Endothelial cell of umbilical vein (primary cell): Measurements from ENCODE around the gene SLC24A3. TPM values are rescaled to one million over a fixed set of nuclear protein-coding genes. Genes with fewer than 3 reads are reported as not detected.

ENCODE experiments used
- BruUV-seq: library from RNA; stranded (reverse); fragments of 400-500 nt; replicated peaks from 2 replicates; lab custom pipeline; 2021; lab: Mats Ljungman, UMichigan
- CTCF ChIA-PET: fragments of 300-600, 350-600 bp; sonication (Branson Sonifier 250); formaldehyde crosslinking; loops from one replicate; lab custom pipeline; 2021; ENCODE audit warnings: antibody characterized with exemption, inconsistent platforms; lab: Charles Lee
- POLR2A ChIA-PET: fragments of 300-600, 350-600 bp; sonication (Branson Sonifier 250); formaldehyde crosslinking; loops from one replicate; lab custom pipeline; 2021; ENCODE audit warnings: antibody characterized with exemption, inconsistent platforms; lab: Charles Lee
- DNase-seq: peaks from one replicate; pipeline ENCODE4 v3.0.0-alpha.2; 2011; ENCODE audit warnings: low read depth, low spot score
- FAIRE-seq: peaks from 2 replicates; lab custom pipeline; 2011; peaks lifted over from hg19 to GRCh38; lab: Jason Lieb, UNC
- H2AFZ ChIP-seq: 2 replicates; pipeline ENCODE4 v1.6.0; 2012; ENCODE audit warnings: low read depth, low read length, control low read depth, inconsistent platforms
- H3K27ac ChIP-seq: 2 replicates; pipeline ENCODE4 v1.5.1; 2011; ENCODE audit warnings: low read depth, mild to moderate bottlenecking, control low read depth, low read length, moderate library complexity; ENCODE audit not compliant: insufficient read depth
- H3K27me3 ChIP-seq, 2 experiments: 2 replicates each; pipeline versions ENCODE4 v1.6.0 to v1.6.1; 2011; ENCODE audit warnings: low read length in 2 of 2, mixed read lengths in 1 of 2; ENCODE audit not compliant: control insufficient read depth in 2 of 2, insufficient read depth in 2 of 2
- H3K36me3 ChIP-seq, 2 experiments: 2 replicates in 1 of 2; 3 replicates in 1 of 2; pipeline ENCODE4 v1.5.1; 2011; ENCODE audit warnings: low read length in 2 of 2, mild to moderate bottlenecking in 1 of 2, moderate library complexity in 1 of 2; ENCODE audit not compliant: control insufficient read depth in 2 of 2, insufficient read depth in 2 of 2; ENCODE audit errors: extremely low read depth in 1 of 2
- H3K4me1 ChIP-seq: 3 replicates; pipeline ENCODE4 v1.5.1; 2011; ENCODE audit warnings: mild to moderate bottlenecking, low read length; ENCODE audit not compliant: control insufficient read depth, insufficient read depth; ENCODE audit errors: extremely low read depth
- H3K4me2 ChIP-seq: 2 replicates; pipeline ENCODE4 v1.6.1; 2011; ENCODE audit warnings: low read length, control low read depth, mixed read lengths; ENCODE audit not compliant: insufficient read depth
- H3K4me3 ChIP-seq, 3 experiments: fragments of 200-600 bp in 1 of 3; sonication (generic), shearing (Covaris generic) in 1 of 3; replicated peaks in 1 of 3; 2 replicates each; pipeline ENCODE4 v1.5.1; 2011 to 2016; ENCODE audit warnings: control low read depth in 3 of 3, low read length in 3 of 3, mild to moderate bottlenecking in 2 of 3, inconsistent platforms in 1 of 3, low read depth in 1 of 3, moderate library complexity in 1 of 3; ENCODE audit not compliant: insufficient read depth in 1 of 3
- H3K79me2 ChIP-seq: 2 replicates; pipeline ENCODE4 v1.6.0; 2012; ENCODE audit warnings: low read length, inconsistent platforms; ENCODE audit not compliant: control insufficient read depth, insufficient read depth
- H3K9ac ChIP-seq: replicated peaks from 2 replicates; pipeline ENCODE3; 2011; ENCODE audit warnings: low read length, control low read depth; ENCODE audit not compliant: insufficient read depth; ENCODE audit errors: extremely low read depth
- H3K9me1 ChIP-seq: replicated peaks from 3 replicates; pipeline ENCODE4 v1.6.0; 2011; ENCODE audit warnings: mild to moderate bottlenecking, low read length; ENCODE audit not compliant: control insufficient read depth, insufficient read depth; ENCODE audit errors: extremely low read depth
- H3K9me3 ChIP-seq: replicated peaks from 2 replicates; pipeline ENCODE4 v1.5.1; 2012; ENCODE audit warnings: low read length, inconsistent platforms; ENCODE audit not compliant: control insufficient read depth, insufficient read depth
- H4K20me1 ChIP-seq: replicated peaks from 2 replicates; pipeline ENCODE3; 2011; ENCODE audit warnings: mild to moderate bottlenecking, low read length; ENCODE audit not compliant: control insufficient read depth, insufficient read depth; ENCODE audit errors: extremely low read depth
- CTCF ChIP-seq, 2 donors: IDR thresholded peaks; 1 replicate in 1 of 2; 2 replicates in 1 of 2; pipeline ENCODE4 v1.5.1; 2011; ENCODE audit warnings: low read length in 2 of 2, mild to moderate bottlenecking in 2 of 2, moderate library complexity in 2 of 2, control low read depth in 1 of 2, inconsistent platforms in 1 of 2, low read depth in 1 of 2; ENCODE audit not compliant: insufficient read depth in 1 of 2; ENCODE audit errors: extremely low read depth in 1 of 2
- EZH2 ChIP-seq: IDR thresholded peaks from 2 replicates; pipeline ENCODE4 v1.6.1; 2012; ENCODE audit warnings: borderline replicate concordance, low read depth, mild to moderate bottlenecking, moderate library complexity, low read length, inconsistent platforms; ENCODE audit not compliant: severe bottlenecking
- FOS ChIP-seq: IDR thresholded peaks from 2 replicates; pipeline ENCODE4 v1.6.1; 2011; ENCODE audit warnings: mild to moderate bottlenecking, low read length, moderate library complexity, borderline replicate concordance; ENCODE audit not compliant: insufficient read depth
- GATA2 ChIP-seq: IDR thresholded peaks from 2 replicates; pipeline ENCODE4 v1.7.0; 2011; ENCODE audit warnings: low read depth, mild to moderate bottlenecking, moderate library complexity, mixed read lengths, low read length; ENCODE audit not compliant: insufficient read length, insufficient read depth
- JUN ChIP-seq: IDR thresholded peaks from 2 replicates; pipeline ENCODE4 v1.6.1; 2011; ENCODE audit warnings: borderline replicate concordance, low read depth; ENCODE audit not compliant: insufficient read length, insufficient read depth
- MYC ChIP-seq: IDR thresholded peaks from one replicate; pipeline ENCODE4 v1.6.1; 2011; ENCODE audit warnings: mild to moderate bottlenecking, low read depth, low read length
- POLR2A ChIP-seq: IDR thresholded peaks from 2 replicates; pipeline ENCODE4 v1.6.1; 2012; ENCODE audit warnings: low read depth, mild to moderate bottlenecking, control low read depth, low read length
- POLR2AphosphoS5 ChIP-seq: IDR thresholded peaks from 2 replicates; pipeline ENCODE4 v1.6.1; 2012; ENCODE audit warnings: low read depth, mild to moderate bottlenecking, control low read depth, low read length, moderate library complexity; ENCODE audit not compliant: insufficient read depth
- dilution Hi-C: fragments of 300-500 bp; cut with MboI; formaldehyde crosslinking; loops from one replicate; pipeline ENCODE4 v1.15.0; 2019; ENCODE audit warnings: low sequenced_read_pairs; ENCODE audit not compliant: extremely low pct_ligation_motif_present
- intact Hi-C: fragments of 100-400 bp; cut with micrococcal nuclease; formaldehyde crosslinking; loops from one replicate; pipeline ENCODE4 v1.10.0; 2022
- polyA plus RNA-seq, 4 experiments: library from polyadenylated mRNA; depleted of rRNA in 3 of 4; stranded (reverse) in 3 of 4; unstranded in 1 of 4; fragments of >200 nt; gene quantifications; 2 replicates each; pipeline versions ENCODE4 v1.2.1 to v1.2.3, GENCODE V29; 2011 to 2012; ENCODE audit warnings: missing spikeins in 1 of 4
- total RNA-seq: library from RNA; stranded (reverse); gene quantifications from 2 replicates; pipeline ENCODE4 v1.2.3, GENCODE V29; 2021
- TF ChIP-seq, protein P1 (sequence below): IDR thresholded peaks from 2 replicates; pipeline ENCODE4 v1.6.1; 2011; ENCODE audit not compliant: insufficient read depth, insufficient read length

The SLC24A3 gene
- total and polyA plus RNA-seq, 2 donors (not counting 3 experiments of a cell fraction or from before 2014, with no cell fraction given), result not detected

DNA sequence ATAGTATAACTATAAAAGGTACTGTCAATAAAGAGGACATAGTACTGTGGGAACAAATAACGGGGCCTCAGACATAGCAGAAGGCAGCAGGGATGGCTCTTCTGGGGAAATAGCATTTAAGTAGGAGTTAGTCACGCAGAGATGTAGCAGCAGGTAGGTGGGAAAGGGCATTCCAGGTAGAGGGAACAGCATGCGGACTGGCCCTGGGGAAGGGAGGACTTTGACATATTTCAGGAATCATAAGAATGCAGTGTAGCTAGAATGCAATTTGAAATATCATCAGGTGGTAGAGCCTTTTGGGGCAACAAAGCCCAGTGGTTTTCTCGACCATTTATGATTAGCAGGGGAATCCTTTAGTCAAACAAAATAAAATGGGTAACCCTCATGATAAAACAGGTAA is 191.1 kb downstream of the SLC24A3 start:
- no peak for DNase-seq
- Histone ChIP-seq H3K9me1 (no peaks in the 10 kb centered on the region), H3K27ac (no peak overlapping the region), H2AFZ (no peak overlapping the region), H4K20me1 (no peaks in the 10 kb centered on the region), H3K27me3 (no peaks in the 10 kb centered on the region), H3K9ac (no peak overlapping the region), H3K79me2 (no peaks in the 10 kb centered on the region), H3K4me2 (no peak overlapping the region), H3K9me3 (no peaks in the 10 kb centered on the region), H3K4me3 (no peak overlapping the region), H3K36me3 (no peaks in the 10 kb centered on the region), H3K4me1 (no peaks in the 10 kb centered on the region)
- ChIA-PET CTCF (no interaction called here), POLR2A (no interaction called here)
- no TSS peak for BruUV-seq
- dilution Hi-C loops (no loop called here), intact Hi-C loops (no loop called here)
- TF ChIP-seq, protein P1, sequence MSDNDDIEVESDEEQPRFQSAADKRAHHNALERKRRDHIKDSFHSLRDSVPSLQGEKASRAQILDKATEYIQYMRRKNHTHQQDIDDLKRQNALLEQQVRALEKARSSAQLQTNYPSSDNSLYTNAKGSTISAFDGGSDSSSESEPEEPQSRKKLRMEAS, result no peak
- no peak for TF ChIP-seq MYC
- no peak for TF ChIP-seq EZH2
- no peak for TF ChIP-seq FOS
- no peak for TF ChIP-seq JUN
- TF ChIP-seq CTCF (IDR thresholded peaks at IDR 0.05; ENCODE audit: extremely low read depth in 1 of 2, insufficient read depth in 1 of 2, low read depth in 1 of 2, low read length in 2 of 2), result no peak
- no peak for TF ChIP-seq POLR2AphosphoS5
- TF ChIP-seq POLR2A, result no peak
- no peak for TF ChIP-seq GATA2
- FAIRE-seq, result no peak
